ENCODE measurements around the gene SCN2B. TPM values are rescaled to one million over a fixed set of nuclear protein-coding genes. Genes with fewer than 3 reads are reported as not detected.

Gene SCN2B
- total RNA-seq, 2 donors from 2014 or later: 0.68 to 1.1 TPM

GRCh38 chr11:118115048-118115447 lies 61.4 kb downstream of the SCN2B start:
- 89% methylated on average over 7 of the region's 7 CpGs for WGBS
- no peak for TF ChIP-seq POLR2AphosphoS5 (IDR thresholded peaks at IDR 0.05)
- no peak for TF ChIP-seq POLR2A (IDR thresholded peaks at IDR 0.05)
- TF ChIP-seq, protein P1, sequence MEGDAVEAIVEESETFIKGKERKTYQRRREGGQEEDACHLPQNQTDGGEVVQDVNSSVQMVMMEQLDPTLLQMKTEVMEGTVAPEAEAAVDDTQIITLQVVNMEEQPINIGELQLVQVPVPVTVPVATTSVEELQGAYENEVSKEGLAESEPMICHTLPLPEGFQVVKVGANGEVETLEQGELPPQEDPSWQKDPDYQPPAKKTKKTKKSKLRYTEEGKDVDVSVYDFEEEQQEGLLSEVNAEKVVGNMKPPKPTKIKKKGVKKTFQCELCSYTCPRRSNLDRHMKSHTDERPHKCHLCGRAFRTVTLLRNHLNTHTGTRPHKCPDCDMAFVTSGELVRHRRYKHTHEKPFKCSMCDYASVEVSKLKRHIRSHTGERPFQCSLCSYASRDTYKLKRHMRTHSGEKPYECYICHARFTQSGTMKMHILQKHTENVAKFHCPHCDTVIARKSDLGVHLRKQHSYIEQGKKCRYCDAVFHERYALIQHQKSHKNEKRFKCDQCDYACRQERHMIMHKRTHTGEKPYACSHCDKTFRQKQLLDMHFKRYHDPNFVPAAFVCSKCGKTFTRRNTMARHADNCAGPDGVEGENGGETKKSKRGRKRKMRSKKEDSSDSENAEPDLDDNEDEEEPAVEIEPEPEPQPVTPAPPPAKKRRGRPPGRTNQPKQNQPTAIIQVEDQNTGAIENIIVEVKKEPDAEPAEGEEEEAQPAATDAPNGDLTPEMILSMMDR (IDR thresholded peaks at IDR 0.05): no peak
- Histone ChIP-seq H3K27ac (no peak overlapping the region), H3K36me3 (no peaks in the 10 kb centered on the region), H3K4me1 (replicated peaks) (no peaks in the 10 kb centered on the region), H3K9me3 (no peaks in the 10 kb centered on the region), H3K4me3 (no peak overlapping the region), H3K27me3 (replicated peaks; ENCODE audit: insufficient read depth) (no peaks in the 10 kb centered on the region)
- intact Hi-C loops (cut with DNase I): no loop called here
- DNase-seq (ENCODE audit: low spot score): no peak

DNA sequence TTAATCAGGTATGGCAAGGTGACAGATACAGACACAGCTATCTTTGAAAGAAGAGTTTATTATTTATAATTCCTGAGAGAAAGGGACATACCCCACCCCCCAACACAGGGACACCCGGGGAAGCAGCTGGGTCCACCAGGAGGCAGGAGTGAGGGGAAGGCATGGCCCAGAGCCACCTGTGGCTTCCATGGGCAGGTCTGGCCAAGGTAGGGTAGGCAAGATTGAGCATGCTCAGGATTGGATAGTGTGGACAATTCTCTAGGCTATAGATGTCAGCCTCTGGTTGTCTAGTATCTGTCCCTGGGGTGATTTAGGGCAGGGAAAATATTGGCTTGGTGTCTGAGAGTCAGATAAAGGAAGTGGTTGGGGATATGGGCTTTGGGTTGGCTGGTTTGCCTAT lies 62.2 kb downstream of the SCN2B start:
- Histone ChIP-seq H3K9me3 (no peaks in the 10 kb centered on the region), H3K4me1 (replicated peaks) (no peaks in the 10 kb centered on the region), H3K27ac (no peak overlapping the region), H3K27me3 (replicated peaks; ENCODE audit: insufficient read depth) (no peaks in the 10 kb centered on the region), H3K36me3 (no peaks in the 10 kb centered on the region), H3K4me3 (no peak overlapping the region)
- 30% methylated on average over 1 of the region's 1 CpG for WGBS
- intact Hi-C loops (cut with DNase I): no loop called here
- TF ChIP-seq POLR2A (IDR thresholded peaks at IDR 0.05) (no peak), POLR2AphosphoS5 (IDR thresholded peaks at IDR 0.05) (no peak)
- TF ChIP-seq, protein P1 (IDR thresholded peaks at IDR 0.05): no peak
- DNase-seq (ENCODE audit: low spot score): no peak

- Histone ChIP-seq H3K4me3 (no peak overlapping the region), H3K27ac (no peak overlapping the region), H3K4me1 (replicated peaks) (no peaks in the 10 kb centered on the region), H3K27me3 (replicated peaks; ENCODE audit: insufficient read depth) (no peaks in the 10 kb centered on the region), H3K9me3 (no peaks in the 10 kb centered on the region), H3K36me3 (no peaks in the 10 kb centered on the region)
- WGBS: 80% methylated on average over 11 of the region's 11 CpGs
- no peak for DNase-seq (ENCODE audit: low spot score)
- intact Hi-C loops (cut with DNase I): no loop called here
- TF ChIP-seq POLR2A (IDR thresholded peaks at IDR 0.05) (no peak), POLR2AphosphoS5 (IDR thresholded peaks at IDR 0.05) (no peak)
- TF ChIP-seq, protein P1 (IDR thresholded peaks at IDR 0.05): no peak
Measured at GRCh38 chr11:118112711-118113430, 63.6 kb downstream of the SCN2B start.

Small RNAs within 50 kb of the gene (small RNA-seq; reads per million reads assigned to genes)
- gene HSPE1P18: 0 reads per million in 2 donors

Other genes starting within 250 kb of the SCN2B start
- 10 to 100 TPM in 1 of 2 donors, 1 to 10 TPM in 1; 1.2 to 14.7 TPM for gene TMPRSS13, start 247.2 kb downstream of the SCN2B start, total RNA-seq
- 10 to 100 TPM in 1 of 2 donors, 1 to 10 TPM in 1; 4.5 to 10.7 TPM for gene IL10RA, start 190.2 kb downstream of the SCN2B start, total RNA-seq
- 1 to 10 TPM; 1.5 to 6.4 TPM for gene TMPRSS4, start 99.6 kb downstream of the SCN2B start, total RNA-seq
- gene SMIM35, start 89.7 kb downstream of the SCN2B start, total RNA-seq: under 1 TPM in 1 of 2 donors, not detected in 1; 0.09 TPM
- gene SCN4B, start 23.8 kb downstream of the SCN2B start, total RNA-seq: 1 to 10 TPM; 3.0 to 5.6 TPM
- 1 to 10 TPM; 2.3 to 8.5 TPM for gene JAML, start 48.4 kb upstream of the SCN2B start, total RNA-seq
- 10 to 100 TPM in 1 of 2 donors, 1 to 10 TPM in 1; 6.2 to 13.0 TPM for gene MPZL3, start 75.7 kb upstream of the SCN2B start, total RNA-seq
- 100 to 1,000 TPM in 1 of 2 donors, 10 to 100 TPM in 1; 73.7 to 103 TPM for gene MPZL2, start 87.7 kb upstream of the SCN2B start, total RNA-seq
- gene CD3E, start 128.1 kb upstream of the SCN2B start, total RNA-seq: 1 to 10 TPM; 2.8 to 4.6 TPM
- 1 to 10 TPM in 1 of 2 donors, under 1 TPM in 1; 0.55 to 4.4 TPM for gene CD3D, start 166.1 kb upstream of the SCN2B start, total RNA-seq
- 1 to 10 TPM; 1.2 to 1.7 TPM for gene CD3G, start 167.7 kb upstream of the SCN2B start, total RNA-seq
- gene UBE4A, start 183.0 kb upstream of the SCN2B start, total RNA-seq: 10 to 100 TPM; 50.2 to 57.9 TPM
- gene ATP5MG, start 225.0 kb upstream of the SCN2B start, total RNA-seq: 10 to 100 TPM; 32.9 to 66.4 TPM

Measured in prostate gland (tissue), 2 donors.